BLaER1 (cell line): ENCODE results near the gene FAT1.
"Not testable (repeated sequence)": the region's sequence is repeated elsewhere in the genome, so short reads cannot be mapped to it uniquely, and the experiment has no call there.

Source experiments
- H3K27ac ChIP-seq: shearing (Covaris generic); formaldehyde crosslinking; 2 replicates; pipeline ENCODE4 v1.8.1; 2022
- H3K27me3 ChIP-seq: shearing (Covaris generic); formaldehyde crosslinking; 2 replicates; pipeline ENCODE4 v1.8.1; 2022
- H3K36me3 ChIP-seq: shearing (Covaris generic); formaldehyde crosslinking; 2 replicates; pipeline ENCODE4 v1.8.1; 2022
- H3K4me1 ChIP-seq: shearing (Covaris generic); formaldehyde crosslinking; 2 replicates; pipeline ENCODE4 v1.8.1; 2022
- H3K4me2 ChIP-seq: shearing (Covaris generic); formaldehyde crosslinking; 2 replicates; pipeline ENCODE4 v1.8.1; 2022
- H3K4me3 ChIP-seq: shearing (Covaris generic); formaldehyde crosslinking; 2 replicates; pipeline ENCODE4 v1.8.1; 2022
- H3K9ac ChIP-seq: shearing (Covaris generic); formaldehyde crosslinking; 2 replicates; pipeline ENCODE4 v1.8.1; 2022
- H3K9me3 ChIP-seq: shearing (Covaris generic); formaldehyde crosslinking; 2 replicates; pipeline ENCODE4 v1.8.1; 2022
- H4K20me1 ChIP-seq: shearing (Covaris generic); formaldehyde crosslinking; 2 replicates; pipeline ENCODE4 v1.8.1; 2022
- Cebpa-rat ChIP-seq: shearing (Covaris generic); IDR thresholded peaks from 2 replicates; pipeline ENCODE4 v1.8.1; 2022

The FAT1 gene

GRCh38 chr4:186669159-186669731 is 54.4 kb downstream of the FAT1 start:
- H3K27me3 ChIP-seq = no peaks in the 10 kb centered on the region
- no peak overlapping the region for H3K9ac ChIP-seq
- no peaks in the 10 kb centered on the region for H3K9me3 ChIP-seq
- no peaks in the 10 kb centered on the region for H3K4me1 ChIP-seq
- H3K4me3 ChIP-seq = no peak overlapping the region
- H3K4me2 ChIP-seq = no peak overlapping the region
- H3K27ac ChIP-seq = no peak overlapping the region
- TF ChIP-seq Cebpa-rat = no peak
- H3K36me3 ChIP-seq = peaks cover 62% of the 10 kb centered on the region
- H4K20me1 ChIP-seq = peaks cover 90% of the 10 kb centered on the region

GRCh38 chr4:186666750-186667149 is 56.9 kb downstream of the FAT1 start:
- Histone ChIP-seq H3K4me2 (no peak overlapping the region), H3K9me3 (no peaks in the 10 kb centered on the region), H3K4me3 (no peak overlapping the region), H3K4me1 (no peaks in the 10 kb centered on the region), H4K20me1 (peaks cover 90% of the 10 kb centered on the region), H3K27me3 (no peaks in the 10 kb centered on the region), H3K36me3 (peaks cover 73% of the 10 kb centered on the region), H3K9ac (no peak overlapping the region), H3K27ac (no peak overlapping the region)
- no peak for TF ChIP-seq Cebpa-rat

- Histone ChIP-seq H3K27me3 (no peaks in the 10 kb centered on the region), H3K4me1 (no peaks in the 10 kb centered on the region), H3K27ac (no peak overlapping the region), H3K4me3 (no peak overlapping the region), H3K9ac (no peak overlapping the region), H3K4me2 (no peak overlapping the region), H3K36me3 (peaks cover 78% of the 10 kb centered on the region), H3K9me3 (no peaks in the 10 kb centered on the region), H4K20me1 (peaks cover 90% of the 10 kb centered on the region)
- TF ChIP-seq Cebpa-rat = no peak
Measured at GRCh38 chr4:186666252-186666651, 57.4 kb downstream of the FAT1 start.

- Histone ChIP-seq H3K4me2 (no peak overlapping the region), H3K4me3 (no peak overlapping the region), H3K36me3 (peaks cover 91% of the 10 kb centered on the region), H3K9me3 (no peaks in the 10 kb centered on the region), H3K9ac (no peak overlapping the region), H3K4me1 (no peaks in the 10 kb centered on the region), H4K20me1 (peaks cover 98% of the 10 kb centered on the region), H3K27me3 (no peaks in the 10 kb centered on the region), H3K27ac (no peak overlapping the region)
- TF ChIP-seq Cebpa-rat = no peak
Measured at GRCh38 chr4:186660403-186660802, 63.3 kb downstream of the FAT1 start.

- H3K27ac ChIP-seq = no peak overlapping the region
- peaks cover 100% of the 10 kb centered on the region for H4K20me1 ChIP-seq
- no peaks in the 10 kb centered on the region for H3K27me3 ChIP-seq
Measured at GRCh38 chr4:186659935-186660334, 63.7 kb downstream of the FAT1 start.

GRCh38 chr4:186659456-186659855 is 64.2 kb downstream of the FAT1 start:
- H3K27ac ChIP-seq, H3K4me3 ChIP-seq, H3K27me3 ChIP-seq, H3K9me3 ChIP-seq, H3K4me2 ChIP-seq, H3K9ac ChIP-seq, H3K4me1 ChIP-seq: not testable (repeated sequence)
- Histone ChIP-seq H4K20me1 (peaks cover 100% of the 10 kb centered on the region), H3K36me3 (peaks cover 94% of the 10 kb centered on the region)

More at GRCh38 chr4:186659935-186660334, 63.7 kb downstream of the FAT1 start:
- no peaks in the 10 kb centered on the region for H3K4me1 ChIP-seq
- no peak overlapping the region for H3K4me2 ChIP-seq
- H3K36me3 ChIP-seq = peaks cover 94% of the 10 kb centered on the region
- no peak for TF ChIP-seq Cebpa-rat
- no peak overlapping the region for H3K9ac ChIP-seq
- H3K4me3 ChIP-seq = no peak overlapping the region
- H3K9me3 ChIP-seq = no peaks in the 10 kb centered on the region

- no peaks in the 10 kb centered on the region for H3K9me3 ChIP-seq
- H3K9ac ChIP-seq = no peak overlapping the region
- H4K20me1 ChIP-seq = peaks cover 100% of the 10 kb centered on the region
- H3K36me3 ChIP-seq = peaks cover 94% of the 10 kb centered on the region
- no peak overlapping the region for H3K27ac ChIP-seq
- TF ChIP-seq Cebpa-rat = no peak
- no peaks in the 10 kb centered on the region for H3K4me1 ChIP-seq
- H3K27me3 ChIP-seq = no peaks in the 10 kb centered on the region
- no peak overlapping the region for H3K4me2 ChIP-seq
- no peak overlapping the region for H3K4me3 ChIP-seq
Measured at GRCh38 chr4:186658657-186659056, 65.0 kb downstream of the FAT1 start.

- Histone ChIP-seq H3K4me2 (no peak overlapping the region), H3K4me1 (no peaks in the 10 kb centered on the region), H3K27me3 (no peaks in the 10 kb centered on the region), H3K9me3 (no peaks in the 10 kb centered on the region), H3K36me3 (peaks cover 88% of the 10 kb centered on the region), H3K9ac (no peak overlapping the region), H3K27ac (no peak overlapping the region), H4K20me1 (peaks cover 100% of the 10 kb centered on the region), H3K4me3 (no peak overlapping the region)
- TF ChIP-seq Cebpa-rat = no peak
Measured at GRCh38 chr4:186657764-186658163, 65.9 kb downstream of the FAT1 start.

- H3K27me3 ChIP-seq = no peaks in the 10 kb centered on the region
- TF ChIP-seq Cebpa-rat = no peak
- no peak overlapping the region for H3K4me2 ChIP-seq
- no peak overlapping the region for H3K9ac ChIP-seq
- H3K4me1 ChIP-seq = no peaks in the 10 kb centered on the region
- no peak overlapping the region for H3K27ac ChIP-seq
- H3K36me3 ChIP-seq = peaks cover 82% of the 10 kb centered on the region
- no peak overlapping the region for H3K4me3 ChIP-seq
- no peaks in the 10 kb centered on the region for H3K9me3 ChIP-seq
- H4K20me1 ChIP-seq = peaks cover 97% of the 10 kb centered on the region
Measured at GRCh38 chr4:186653969-186654368, 69.7 kb downstream of the FAT1 start.

- peaks cover 84% of the 10 kb centered on the region for H3K36me3 ChIP-seq
- no peaks in the 10 kb centered on the region for H3K9me3 ChIP-seq
- no peak overlapping the region for H3K9ac ChIP-seq
- no peaks in the 10 kb centered on the region for H3K4me1 ChIP-seq
- H3K27ac ChIP-seq = no peak overlapping the region
- H4K20me1 ChIP-seq = peaks cover 96% of the 10 kb centered on the region
- no peak overlapping the region for H3K4me2 ChIP-seq
- H3K27me3 ChIP-seq = no peaks in the 10 kb centered on the region
- no peak for TF ChIP-seq Cebpa-rat
- H3K4me3 ChIP-seq = no peak overlapping the region
Measured at GRCh38 chr4:186651624-186652023, 72.0 kb downstream of the FAT1 start.

- H3K27me3 ChIP-seq = no peaks in the 10 kb centered on the region
- H3K9ac ChIP-seq = no peak overlapping the region
- H3K9me3 ChIP-seq = no peaks in the 10 kb centered on the region
- peaks cover 96% of the 10 kb centered on the region for H4K20me1 ChIP-seq
- H3K4me1 ChIP-seq = no peaks in the 10 kb centered on the region
- H3K4me3 ChIP-seq = no peak overlapping the region
- no peak overlapping the region for H3K27ac ChIP-seq
- TF ChIP-seq Cebpa-rat = no peak
- no peak overlapping the region for H3K4me2 ChIP-seq
- peaks cover 83% of the 10 kb centered on the region for H3K36me3 ChIP-seq
Measured at GRCh38 chr4:186651181-186651603, 72.5 kb downstream of the FAT1 start.
